OCI-M2 (cell line): ENCODE measurements around the gene SKOR1.

ENCODE experiments used
- DNase-seq: peaks from one replicate; lab custom pipeline; 2025; ENCODE audit not compliant: unreplicated experiment; lab: John Stamatoyannopoulos, UW

SKOR1 gene

DNA sequence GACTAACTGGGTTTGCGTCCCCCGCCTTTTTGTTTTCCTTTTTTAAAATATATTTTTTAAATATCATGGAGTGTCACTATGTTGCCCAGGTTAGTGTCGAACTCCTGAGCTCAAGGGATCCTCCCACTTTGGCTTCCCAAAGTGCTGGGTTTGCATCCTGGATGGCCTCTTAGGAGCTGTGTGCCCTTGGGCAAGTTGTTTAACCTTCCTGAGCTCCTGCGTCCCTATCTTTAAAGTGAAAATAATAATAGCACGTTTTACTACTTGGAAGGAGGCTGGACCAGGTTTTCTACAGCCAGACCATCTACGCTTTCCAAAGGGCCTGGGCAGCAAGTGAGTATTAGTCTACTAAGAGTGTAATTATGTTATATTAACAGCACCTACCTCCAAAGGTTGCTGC, 58.7 kb downstream of the SKOR1 start:
- no peak for DNase-seq
